Muscle of back (tissue), 11 donors: Measurements from ENCODE around the gene KCNN3. TPM values are rescaled to one million over a fixed set of nuclear protein-coding genes. Genes with fewer than 3 reads are reported as not detected.
A peak's percentile ranks its signal among the peaks of the same experiment; 100 is the strongest.

ENCODE experiments used
- DNase-seq, 3 donors: peaks; one replicate each; pipeline versions ENCODE4 v3.0.0 to v3.0.0-alpha.2; 2013
- polyA plus RNA-seq, 10 donors: library from polyadenylated mRNA; unstranded; fragments of 120-200 nt; gene quantifications; one replicate each; pipeline ENCODE4 v1.2.1, GENCODE V29; 2013; ENCODE audit not compliant: insufficient read length in 10 of 10

KCNN3 gene
- polyA plus RNA-seq, 10 donors = 6.2 to 9.8 (median 8.3) TPM

DNA sequence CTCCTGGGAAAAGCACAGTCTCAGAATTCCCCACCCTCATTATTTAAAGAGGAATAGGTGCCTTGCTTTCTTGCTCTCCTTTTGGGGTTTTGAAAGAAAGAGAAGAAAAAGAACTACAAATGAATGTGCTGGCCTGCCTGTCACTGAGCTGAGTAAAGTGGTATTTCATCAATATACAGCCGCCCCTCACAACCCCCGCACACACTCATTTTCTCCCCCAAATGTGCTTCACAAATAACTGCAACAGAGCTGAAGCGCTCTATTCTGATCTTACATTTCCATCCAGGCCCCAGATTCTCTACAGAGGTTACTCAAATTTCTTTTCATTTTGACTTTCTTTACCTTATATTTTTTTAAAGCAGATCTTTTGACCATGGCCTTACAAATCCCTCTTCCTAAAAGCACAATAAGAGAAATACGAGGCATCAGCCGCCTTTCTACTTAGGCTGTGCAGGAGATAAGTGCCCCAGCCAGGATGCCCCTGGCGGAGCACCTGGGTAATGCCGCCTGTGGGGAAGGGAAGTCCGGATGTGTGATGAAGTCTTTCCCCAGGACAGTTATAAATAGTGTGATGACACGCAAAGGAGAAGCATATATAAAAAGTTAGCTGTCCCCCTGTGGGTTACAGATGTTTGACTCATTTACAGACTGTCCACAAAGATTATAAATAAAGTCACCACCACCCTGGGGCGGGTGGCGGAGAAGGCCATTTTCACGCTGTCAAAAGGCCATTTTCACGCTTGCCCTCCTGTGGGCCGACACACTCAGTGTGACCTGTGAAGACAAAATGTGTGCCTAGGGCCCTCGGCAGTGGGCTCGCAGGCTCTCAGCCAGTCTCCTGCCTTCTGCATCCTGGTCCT is 6.5 kb downstream of the KCNN3 start:
- DNase-seq = peak in 1 of 3 donors; percentile 57

DNA sequence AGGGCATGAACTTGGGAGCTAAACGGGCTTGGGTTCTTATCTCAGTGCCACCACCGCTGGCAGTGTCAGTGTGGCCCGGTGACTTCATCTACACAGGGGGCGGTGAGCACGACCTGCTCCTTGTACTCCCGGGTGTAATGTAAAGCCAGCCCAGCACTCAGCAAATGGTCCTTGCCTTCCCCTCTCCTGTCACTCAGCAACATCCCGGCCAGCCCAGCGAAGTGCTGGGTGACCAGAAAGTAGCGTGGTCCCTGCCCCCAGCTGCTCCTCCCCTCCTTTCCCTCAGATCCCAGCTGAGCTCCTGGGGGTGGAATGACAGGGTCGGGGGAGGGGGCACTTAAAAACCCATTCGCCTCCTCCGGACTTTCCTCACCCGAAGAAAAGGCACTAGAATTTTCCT is 7.2 kb downstream of the KCNN3 start:
- no peak for DNase-seq

DNA sequence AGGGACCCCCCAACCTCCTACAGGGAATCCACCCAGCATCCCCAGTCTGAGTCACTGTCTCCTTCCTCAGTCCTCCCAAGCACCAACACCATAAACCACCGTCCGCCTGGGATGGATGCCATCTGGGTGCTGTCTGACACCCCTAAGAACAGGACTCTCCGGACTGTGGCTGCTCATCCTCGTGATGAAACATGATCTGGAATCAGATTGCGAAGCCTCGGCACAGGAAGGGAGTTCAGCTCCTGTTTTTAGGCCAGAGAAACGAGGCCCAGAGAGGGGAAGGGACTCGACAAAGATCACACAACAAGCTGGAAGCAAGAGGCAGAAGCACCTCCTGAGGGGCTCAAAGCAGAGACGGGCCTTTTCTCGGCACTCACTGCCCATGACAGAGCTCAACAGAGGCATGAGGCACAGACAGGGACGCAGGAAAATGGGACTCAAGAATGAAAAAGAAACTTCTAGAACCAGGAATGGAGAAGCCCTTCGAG is 8.4 kb downstream of the KCNN3 start:
- no peak for DNase-seq

DNA sequence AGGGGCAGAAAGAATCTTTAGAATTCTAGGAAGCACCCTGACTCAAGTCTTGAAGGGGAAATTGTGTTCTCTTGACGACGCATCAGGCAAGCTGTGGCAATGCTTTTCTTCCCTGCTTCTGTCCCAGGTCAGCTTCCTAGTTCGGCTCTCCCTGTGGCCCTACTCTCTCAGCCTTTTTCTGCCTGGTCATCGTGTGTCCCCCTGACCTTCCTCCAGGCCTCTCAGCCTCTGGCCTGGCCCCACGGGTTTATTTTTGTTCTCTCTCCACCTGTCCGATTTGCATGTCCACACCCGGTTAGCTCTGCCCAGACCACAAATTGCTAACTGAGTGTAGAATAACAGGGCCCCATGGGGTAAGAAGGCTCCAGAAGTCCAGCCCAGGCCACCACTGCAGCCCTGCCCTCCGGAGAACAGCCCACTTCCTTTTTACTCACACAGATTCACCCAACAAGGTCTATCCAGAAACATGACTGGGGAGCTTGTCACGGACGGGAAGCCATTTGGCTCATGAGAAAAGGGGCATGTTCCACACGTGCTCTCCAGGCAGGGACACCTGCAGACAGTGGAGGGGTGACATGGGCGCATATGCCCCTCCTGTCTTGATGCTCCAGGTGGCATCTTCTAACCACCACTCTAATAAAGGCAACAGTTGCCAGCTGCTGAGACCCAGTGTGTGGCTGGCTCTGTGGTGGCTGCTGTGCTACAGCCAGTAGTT is 9.8 kb downstream of the KCNN3 start:
- DNase-seq = peak in 1 of 3 donors; percentile 40

DNA sequence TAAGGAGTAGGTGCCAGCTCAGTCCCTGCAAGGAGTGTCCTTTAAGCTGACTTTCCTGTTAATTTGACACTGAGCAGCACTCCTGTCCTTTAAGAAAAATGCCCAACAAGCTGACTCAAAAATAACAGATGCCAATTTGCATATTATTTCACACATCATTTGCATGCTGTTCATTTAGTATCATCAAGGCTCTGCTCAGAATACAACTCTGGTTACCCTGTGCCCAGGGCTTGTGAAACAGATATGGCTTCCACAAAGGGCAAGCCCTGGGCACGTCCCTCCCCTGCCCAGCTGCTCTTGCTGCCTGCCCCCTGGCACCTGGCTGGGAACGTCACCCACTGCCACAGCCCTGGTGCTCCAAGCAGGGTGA is 10.3 kb downstream of the KCNN3 start:
- no peak for DNase-seq

DNA sequence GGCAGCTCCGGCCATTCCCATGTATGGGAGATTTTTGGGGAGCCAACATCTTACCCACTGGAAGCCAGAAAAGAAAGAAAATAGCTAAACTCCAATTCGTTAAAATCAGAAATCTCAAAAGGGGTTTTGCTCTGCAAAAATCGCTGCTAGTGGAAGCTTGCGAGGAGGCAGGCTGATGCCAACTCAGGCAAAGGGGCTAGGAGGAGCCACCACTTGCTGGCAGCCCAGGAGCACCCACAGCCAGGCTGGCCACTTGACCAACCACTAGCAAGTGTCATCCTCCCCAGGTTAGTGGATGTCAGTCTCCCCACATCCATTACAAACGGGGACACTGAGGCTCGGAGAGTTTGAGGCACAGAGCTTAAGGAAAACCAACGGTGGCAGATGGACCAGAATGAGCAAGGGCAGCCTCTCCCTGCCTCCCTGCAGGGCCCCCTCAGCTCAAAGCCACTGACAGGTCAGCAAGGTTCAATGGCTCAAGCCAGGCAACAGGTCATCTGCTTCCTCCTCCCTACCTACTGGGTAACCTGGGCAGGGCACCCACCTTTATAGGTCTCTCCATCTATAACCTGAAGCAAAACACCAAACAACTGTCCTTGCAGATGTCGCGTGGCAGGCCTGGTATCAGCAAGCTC is 10.8 kb downstream of the KCNN3 start:
- DNase-seq = no peak

DNA sequence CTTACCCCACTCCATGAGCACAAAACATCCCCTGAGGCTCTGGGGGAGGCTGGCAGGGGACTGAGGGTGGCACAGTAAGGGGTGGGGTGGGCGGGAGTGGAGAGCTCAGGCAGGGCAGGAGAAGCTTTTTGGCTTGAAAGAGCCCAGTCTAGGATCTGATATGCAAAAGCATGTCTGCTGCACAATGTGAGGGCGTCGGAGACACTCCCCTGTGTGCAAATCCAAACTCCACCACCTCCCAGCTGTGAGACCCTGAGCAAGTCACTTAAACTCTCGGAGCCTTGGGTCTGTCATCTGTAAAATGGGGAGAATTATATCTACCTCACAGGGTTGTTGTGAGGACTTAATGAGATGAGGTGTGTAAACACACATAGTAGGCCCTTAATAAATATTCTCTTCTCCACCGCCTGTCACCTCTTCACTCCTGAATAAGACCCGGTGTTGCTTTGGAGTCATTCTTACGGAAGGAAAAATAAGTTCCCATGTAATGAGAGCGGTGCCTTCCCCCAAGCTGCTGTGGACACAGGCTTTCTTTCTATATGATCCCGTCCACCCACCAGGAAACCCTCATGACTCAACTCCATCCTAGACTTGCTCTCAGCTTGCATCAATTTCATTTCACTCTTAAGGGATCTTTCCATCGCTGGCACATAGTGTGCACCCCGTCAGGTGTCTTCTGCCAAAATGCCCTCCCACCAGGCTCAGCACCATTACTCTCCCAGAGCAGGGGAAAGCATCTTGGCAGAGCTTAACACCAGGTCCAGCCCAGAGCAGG is 12.5 kb downstream of the KCNN3 start:
- DNase-seq = no peak

DNA sequence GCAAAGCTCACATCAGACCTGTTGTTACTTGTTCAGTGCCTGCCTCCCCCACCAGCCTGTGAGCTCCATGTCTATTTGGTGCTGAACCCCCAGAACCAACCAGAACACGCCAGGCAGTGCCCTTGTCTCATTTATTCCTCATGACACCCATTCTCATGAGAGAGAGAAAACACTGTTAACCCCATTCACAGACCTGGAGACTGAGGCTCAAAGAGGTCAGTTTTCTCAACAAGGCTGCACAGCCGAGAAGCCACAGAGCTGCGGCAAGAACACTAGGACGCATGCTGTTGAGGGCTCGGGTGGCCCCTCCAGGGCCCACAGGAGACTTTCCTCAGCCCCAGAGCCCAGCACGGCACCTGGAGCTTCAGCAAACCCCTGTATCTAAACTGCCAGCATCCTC is 13.1 kb downstream of the KCNN3 start:
- no peak for DNase-seq

DNA sequence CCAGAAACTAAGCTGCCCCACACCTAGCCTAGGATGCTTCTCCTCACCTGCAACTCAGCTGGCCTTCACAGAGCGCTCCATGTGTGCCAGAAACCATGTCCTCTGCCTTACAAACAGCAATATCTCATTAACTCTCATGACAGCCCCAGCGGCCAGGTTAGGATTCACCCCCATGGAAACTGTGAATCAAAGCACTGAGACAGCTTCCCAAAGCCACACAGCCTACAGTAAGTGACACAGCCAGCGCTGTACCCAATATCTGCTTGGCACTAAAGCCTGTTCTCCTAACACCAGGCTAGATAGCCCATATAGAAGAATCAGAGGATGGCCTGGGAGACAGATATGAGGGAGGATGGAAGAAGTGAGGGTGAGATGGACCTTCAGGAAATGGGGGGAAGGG is 13.5 kb downstream of the KCNN3 start:
- DNase-seq = no peak

DNA sequence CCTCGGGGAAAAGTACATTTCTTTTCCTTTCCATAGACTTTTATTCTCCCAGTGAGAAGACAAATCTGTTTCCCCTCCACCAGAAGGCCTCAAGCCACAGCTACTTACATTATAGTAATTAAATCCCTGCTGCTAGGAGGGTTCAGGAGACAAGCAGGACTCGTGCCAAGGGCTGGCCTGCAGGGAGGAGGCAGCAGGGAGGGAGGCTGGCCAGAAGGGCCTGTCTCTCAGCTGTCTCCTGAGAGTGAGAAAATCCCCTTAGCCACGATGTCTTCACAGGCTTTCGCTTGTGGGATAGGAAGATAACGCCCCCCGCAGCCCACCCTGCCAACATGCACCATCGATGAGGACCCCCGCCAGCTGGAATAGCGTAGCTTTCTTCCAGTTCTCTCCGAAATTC is 14.0 kb downstream of the KCNN3 start:
- peak in 2 of 3 donors; percentile 66 to 79 for DNase-seq

DNA sequence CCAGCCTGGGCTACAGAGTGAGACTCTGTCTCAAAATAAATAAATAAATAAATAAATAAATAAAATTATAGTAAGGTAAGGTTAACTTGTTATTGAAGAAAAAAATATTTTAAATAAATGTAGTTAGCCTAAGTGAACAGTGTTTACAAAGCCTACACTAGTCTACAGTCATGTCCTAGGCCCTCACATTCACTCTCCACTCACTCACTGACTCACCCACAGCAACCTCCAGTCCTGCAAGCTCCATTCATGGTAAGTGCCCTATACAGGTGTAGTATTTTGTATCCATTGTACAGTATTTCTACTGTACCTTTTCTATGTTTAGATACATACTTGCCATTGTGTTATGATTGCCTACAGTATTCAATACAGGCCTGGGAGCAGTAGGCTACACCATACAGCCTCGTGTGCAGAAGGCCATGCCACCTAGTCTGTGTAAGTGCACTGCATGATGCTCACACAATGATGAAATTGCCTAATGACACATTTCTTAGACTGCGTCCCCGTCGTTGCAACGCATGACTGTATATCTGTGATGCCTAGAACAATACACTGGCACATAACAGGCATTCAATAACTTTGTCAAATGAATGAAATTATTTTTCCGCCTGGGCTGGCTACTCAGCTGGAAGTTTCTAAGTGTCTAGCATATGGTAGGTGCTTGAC is 14.8 kb downstream of the KCNN3 start:
- DNase-seq = no peak

DNA sequence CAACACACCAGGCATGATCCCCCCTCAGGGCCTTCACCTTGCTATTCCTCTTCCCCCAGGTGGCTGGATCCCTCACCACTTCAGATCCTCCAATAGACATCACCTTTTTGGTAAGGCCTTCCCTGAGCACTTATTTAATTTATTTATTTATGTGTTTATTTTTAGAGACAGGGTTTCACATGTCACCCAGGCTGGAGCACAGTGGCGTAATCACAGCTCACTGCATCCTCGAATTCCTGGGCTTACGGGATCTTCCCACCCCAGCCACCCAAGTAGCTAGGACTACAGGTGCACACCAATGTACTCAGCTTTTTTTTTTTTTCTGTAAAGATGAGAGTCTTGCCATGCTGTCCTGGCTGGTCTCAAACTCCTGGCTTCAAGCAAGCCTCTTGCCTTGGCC is 17.2 kb downstream of the KCNN3 start:
- no peak for DNase-seq

DNA sequence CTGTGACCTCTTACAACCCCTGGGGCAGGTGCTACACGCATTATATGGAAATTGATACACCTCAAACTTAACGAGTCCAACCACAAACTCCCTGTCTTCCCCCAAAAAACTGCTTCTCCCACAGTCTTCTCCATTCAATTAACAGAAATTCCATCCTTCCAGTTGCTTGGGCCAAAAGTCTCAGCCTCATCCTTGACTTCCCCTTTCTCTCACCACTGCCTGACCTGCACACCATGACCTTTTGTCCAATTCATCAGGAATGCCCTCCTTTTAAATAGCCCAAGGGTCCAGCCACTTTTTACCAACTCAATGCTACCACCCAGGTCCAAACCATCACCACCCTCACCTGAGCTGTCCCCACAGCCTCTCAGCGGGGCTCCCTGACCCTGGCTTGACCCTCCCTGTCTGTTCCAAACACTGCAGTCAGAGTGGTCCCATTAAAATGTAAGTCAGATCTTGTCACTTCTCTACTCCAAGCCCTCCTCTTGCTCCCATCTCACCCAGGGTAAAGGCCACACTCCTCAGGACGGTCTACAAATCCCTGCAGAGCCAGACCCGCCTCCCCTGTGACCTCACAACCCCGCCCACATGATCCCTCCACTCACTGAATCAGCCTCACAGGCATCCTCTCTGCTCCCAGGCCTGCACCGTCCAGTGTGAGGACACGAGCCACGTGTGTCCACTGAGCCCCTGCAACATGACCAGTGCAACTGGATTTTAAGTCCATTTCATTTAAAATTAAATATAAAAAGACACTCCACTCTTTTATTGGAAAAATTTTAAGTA is 18.5 kb downstream of the KCNN3 start:
- DNase-seq = no peak

DNA sequence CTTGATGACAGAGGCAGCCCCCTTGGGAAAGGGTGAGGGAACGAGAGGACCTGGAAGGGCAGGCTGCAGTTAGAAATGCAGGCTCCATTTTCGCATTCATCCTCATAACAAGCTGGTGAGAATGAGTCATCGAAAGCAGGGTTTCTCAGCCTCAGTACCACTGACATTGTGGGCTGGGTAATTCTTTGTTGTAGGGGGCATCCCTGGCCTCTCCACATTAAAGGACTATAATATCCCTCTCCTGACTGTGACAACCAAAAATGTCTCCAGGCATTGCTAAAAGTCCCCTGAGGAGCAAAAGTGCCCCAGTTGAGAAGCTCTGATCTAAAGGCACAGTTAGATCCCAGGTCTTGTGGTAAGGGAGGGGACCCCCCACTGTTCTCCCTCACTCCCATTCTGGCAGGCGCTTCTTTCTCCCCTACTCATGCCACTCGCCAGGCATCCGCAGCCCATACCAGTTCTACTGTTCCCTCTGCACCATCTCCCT is 20.4 kb downstream of the KCNN3 start:
- DNase-seq = no peak

DNA sequence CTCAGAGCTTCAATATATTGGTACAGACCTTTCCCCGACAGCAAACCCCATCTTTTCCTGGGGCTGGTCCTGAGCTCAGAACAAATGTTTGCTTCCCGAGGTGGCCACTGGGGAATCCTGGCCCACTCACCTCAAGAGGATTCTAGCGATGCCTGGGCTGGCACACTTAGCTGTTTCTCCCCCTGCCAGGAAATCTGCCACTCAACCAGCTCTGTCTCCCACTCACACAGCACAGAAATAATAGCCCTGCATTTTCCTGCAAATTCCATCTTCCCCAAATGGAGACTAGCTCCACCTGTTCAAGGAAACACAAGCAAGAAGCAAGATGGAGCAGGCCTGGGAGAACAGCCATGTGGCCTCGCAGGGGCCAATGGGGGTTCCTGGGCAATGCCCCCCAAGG is 21.1 kb downstream of the KCNN3 start:
- DNase-seq = no peak

DNA sequence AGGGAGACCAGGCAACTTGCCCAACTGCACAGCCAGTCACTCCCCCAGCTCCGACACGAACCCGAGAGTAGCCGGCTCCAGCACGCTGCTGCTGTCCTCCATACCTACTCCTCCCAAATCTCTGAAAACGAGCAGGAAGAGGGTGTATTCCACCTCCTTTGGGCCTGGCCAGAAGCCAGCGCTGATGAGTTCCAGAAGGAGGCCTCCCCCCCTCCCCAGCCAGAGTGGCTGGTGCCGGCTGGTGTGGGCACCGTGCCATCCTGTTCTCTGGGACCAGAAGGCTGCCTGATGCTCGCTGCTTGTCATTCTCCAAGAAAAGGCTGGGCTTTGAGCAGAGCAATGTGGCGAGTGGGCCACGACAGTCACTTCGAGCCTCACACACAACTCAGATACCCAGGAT is 22.2 kb downstream of the KCNN3 start:
- DNase-seq = peak in 2 of 3 donors; percentile 53 to 75

DNA sequence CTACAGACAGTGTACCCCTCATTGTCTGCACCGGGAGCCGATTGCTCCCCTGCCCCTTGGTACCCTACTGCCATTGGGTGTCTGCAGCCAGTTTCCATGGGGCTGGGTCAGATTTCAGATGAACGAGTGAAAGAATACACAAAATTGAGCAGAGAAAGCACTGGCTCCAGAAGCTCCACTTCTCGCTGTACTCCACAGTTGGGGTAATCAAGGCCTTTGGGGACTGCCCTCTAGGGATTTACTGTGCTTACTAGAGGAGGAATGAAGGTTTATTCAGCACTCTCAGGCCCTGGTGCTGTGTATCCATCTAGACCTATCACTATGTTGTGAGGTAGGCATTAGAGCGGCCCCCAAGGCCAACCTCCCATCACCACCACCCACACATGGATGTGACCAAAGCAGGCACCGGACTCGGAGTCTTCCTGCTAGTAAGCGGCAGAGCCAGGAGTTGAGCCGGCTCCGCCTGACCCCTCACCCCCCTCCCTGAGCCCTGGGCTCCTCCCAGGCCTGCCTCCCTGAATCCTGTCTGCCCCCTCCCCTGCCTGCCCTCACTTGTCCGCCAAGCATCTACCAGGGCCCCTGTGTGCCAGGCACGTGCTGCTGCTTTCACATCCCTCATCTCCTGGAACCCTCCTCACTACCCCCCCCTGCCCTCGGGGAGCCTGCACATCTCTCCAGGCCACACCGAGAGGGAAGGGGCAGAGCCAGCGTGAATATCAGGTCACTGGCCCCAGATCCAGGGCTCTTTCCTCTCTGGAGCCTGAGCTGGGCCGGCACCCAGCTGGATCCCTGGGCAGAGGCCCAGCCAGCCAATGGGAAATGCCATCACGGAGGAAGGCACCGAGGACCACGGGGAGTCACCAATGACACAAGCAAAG is 23.3 kb downstream of the KCNN3 start:
- no peak for DNase-seq

DNA sequence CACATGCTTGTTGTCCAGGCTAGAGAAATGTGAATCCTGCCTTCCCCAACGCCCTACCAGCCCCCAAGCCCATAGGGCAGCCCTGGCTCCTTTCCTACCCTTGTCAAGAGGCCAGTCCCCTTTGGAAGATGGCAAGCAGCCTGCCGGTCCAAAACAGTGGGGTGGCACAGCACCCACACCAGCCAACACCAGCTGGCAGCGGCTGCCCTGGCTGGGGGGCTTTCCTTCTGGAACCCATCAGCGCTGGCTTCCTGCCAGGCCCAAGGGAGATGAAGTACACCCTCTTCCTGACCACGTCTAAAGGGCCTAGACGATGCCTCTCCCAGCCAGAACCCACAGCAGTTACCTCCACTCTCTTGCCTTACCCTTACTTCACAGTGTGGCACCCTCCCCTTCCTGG is 24.2 kb downstream of the KCNN3 start:
- DNase-seq = peak in 1 of 3 donors; percentile 43

DNA sequence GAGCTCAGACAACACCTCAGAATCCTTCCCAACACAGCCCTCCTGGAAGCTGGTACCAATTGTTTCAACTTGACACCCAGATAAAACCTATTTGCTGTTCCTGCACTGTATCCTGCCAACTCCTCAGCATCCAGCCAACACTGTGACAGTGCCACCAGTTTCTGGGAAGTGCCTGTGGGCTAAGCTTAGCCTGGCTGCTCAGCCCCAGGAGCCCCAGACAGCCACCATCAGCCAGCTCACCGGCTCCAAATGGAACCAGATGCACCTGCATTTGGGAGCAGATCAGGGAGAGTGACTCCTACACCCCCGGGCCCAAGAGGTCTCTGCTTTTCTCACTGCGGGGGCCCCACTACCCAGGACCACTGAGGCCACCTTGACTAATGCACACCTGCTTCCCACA is 24.9 kb downstream of the KCNN3 start:
- no peak for DNase-seq
